ENCODE results near the gene RSPO3.
"Not testable (repeated sequence)": the region's sequence is repeated elsewhere in the genome, so short reads cannot be mapped to it uniquely, and the experiment has no call there.

Gene RSPO3

DNA sequence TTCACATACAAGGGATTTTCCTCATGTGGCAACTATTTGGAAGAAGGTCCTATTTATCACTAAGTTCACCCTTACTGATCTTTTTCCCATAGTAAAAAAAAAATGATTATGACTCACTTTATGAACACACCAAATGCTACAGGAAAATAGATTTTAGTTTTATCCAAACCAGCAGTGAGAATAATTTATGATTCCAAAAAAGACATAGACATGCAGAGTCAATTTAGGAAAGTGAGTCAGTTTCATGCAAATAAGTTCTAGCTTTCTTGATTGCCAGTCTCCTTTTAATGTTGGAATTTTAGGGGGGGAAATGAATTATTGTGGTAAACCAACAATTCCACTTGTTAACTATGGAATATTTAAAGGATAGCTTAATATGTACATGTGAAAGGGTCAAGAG, 84.2 kb downstream of the RSPO3 start:
- DNase-seq (ENCODE audit: low read depth in 2 of 2): no peak

DNA sequence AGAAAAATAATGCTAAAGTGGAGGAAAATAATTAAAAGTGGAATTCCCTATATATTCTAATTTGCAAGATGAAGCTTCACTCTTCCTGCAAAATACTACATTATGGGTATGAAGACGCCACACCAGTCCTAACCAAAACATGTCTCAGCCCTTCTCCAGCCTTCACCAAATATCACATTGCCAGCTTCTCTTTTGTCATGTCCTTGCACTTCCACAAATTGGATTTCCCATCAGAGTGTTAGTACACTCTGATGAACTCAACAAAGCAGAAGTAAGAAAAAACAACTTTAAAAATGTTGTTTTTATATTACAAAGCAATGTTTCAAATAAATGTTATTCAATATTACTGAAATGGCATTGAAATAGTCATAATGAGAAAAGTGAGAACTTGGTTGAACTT, 85.8 kb downstream of the RSPO3 start:
- DNase-seq (ENCODE audit: low read depth in 2 of 2): no peak

DNA sequence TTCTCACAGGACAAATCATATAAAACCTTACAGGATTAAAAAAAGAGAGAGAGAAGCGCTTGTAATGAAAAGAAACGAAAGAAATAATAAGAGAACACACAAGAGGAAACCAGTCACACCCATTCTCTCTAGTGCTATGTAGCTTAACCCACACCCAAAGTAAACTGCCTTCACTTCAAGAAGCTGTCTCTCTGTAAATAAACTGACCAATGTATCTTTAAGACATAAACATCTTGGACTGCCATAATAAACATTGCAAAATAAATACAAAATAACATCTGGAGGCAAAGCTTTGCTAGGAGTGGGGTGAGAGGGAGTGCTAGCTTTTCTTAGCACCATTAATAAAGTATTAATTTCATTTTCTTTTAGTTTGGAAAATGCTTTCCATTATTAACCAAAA, 86.6 kb downstream of the RSPO3 start:
- no peak for DNase-seq (ENCODE audit: low read depth in 2 of 2)

DNA sequence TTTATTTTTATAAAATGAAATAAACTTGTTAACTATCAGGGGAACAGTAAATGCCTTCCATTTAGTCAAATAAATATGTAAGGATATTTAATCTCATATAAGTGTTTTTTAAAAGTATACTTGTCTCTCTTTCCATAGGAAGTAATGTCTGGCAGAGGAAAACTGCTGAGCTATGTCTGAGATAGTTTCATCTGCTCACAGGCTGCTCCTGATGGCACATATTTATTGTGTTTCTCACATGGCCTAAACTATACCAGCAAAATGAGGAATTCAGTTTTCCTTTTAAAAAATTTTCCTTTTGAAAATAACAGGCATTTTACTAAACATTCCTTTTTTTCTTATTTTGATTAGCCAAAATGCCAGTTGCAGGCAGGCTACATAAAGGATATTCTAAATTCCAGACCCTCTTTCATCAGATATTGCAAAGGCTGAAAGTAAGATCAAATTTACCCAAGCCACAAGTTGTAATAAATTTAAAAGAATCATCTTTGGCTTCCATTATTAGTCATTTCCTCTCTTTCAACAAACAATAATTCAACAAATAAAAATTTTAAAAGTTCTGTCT, 88.1 kb downstream of the RSPO3 start:
- no peak for DNase-seq (ENCODE audit: low read depth in 2 of 2)

DNA sequence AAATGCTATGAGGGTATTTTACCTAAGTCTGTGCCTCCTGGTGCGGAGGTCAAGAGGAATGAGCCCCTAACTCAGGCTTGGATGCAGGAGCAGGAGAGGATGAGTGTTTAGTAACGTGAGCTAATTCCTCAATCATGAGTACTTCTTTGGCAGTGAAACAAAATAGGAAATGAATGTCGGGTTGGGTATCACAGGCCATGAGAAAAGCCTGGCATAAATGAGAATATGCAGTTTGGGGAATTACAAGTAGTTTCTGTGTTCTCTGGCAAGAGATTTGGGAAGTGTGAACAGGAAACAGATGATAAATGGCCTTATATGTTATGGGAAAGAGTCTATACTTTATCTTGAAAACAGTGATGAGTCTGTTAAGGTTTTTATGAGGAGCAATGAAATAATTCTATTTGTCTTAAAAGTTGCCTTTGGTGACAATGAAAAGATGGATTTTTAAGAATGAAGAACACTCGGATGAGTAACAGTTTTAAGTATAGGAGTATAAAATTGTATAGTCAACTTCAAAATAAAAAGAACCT, 89.2 kb downstream of the RSPO3 start:
- no peak for DNase-seq (ENCODE audit: low read depth in 2 of 2)

DNA sequence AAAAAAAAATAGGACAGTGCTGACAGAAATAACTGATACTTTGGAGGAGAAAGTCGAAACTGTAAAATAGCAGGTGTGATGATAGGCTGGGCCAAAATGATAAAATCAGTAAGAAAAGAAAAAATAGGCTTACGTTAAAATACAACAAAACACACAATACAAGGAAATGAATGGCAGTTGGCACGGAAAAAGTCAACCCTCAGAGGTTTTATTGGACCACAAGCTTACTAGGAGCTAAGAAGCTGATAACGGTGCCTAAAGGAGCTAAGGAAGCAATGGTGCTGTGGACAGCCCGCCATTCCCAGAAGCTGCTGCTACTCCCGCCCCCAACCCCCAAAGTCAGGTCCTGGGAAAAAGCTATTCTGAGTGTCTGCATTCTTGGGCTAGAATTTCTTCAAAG, 92.3 kb downstream of the RSPO3 start:
- no peak for DNase-seq (ENCODE audit: low read depth in 2 of 2)

DNA sequence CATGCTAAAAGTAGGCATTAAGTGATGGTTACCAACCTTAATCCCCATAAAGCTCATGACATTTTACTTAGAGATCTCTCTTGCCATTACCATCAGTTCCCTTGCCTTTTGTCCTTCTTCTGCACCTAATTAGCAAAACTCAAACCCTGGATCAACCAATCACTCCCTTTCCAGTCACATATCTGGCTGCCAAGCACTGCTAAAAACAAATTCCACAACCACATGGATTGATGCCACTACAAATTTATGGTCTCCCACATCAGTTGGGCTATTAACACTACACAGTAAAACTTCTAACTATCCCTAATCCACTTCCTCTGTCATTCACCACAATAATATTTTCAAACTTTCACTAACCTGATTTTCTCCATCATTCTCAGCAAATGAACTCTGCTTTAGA, 93.9 kb downstream of the RSPO3 start:
- DNase-seq (ENCODE audit: low read depth in 2 of 2): no peak

DNA sequence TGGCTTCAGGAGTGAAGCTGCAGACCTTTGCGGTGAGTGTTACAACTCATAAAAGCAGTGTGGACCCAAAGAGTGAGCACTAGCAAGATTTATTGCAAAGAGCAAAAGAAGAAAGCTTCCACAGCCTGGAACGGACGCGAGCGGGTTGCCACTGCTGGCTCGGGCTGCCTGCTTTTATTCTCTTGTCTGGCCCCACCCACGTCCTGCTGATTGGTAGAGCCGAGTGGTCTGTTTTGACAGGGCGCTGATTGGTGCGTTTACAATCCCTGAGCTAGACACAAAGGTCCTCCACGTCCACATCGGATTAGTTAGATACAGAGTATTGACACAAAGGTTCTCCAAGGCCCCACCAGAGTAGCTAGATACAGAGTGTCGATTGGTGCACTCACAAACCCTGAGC, 95.6 kb downstream of the RSPO3 start:
- DNase-seq (ENCODE audit: low read depth in 2 of 2): not testable (repeated sequence)

DNA sequence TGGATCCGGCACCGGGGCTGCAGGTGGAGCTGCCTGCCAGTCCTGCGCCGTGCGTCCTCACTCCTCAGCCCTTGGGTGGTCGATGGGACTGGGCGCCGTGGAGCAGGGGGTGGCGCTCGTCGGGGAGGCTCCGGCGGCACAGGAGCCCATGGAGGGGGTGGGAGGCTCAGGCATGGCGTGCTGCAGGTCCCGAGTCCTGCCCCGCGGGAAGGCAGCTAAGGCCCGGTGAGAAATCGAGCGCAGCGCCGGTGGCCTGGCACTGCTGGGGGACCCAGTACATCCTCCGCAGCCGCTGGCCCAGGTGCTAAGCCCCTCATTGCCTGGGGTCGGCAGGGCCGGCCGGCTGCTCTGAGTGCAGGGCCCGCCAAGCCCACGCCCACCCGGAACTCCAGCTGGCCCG, 96.1 kb downstream of the RSPO3 start:
- DNase-seq (ENCODE audit: low read depth in 2 of 2): not testable (repeated sequence)

DNA sequence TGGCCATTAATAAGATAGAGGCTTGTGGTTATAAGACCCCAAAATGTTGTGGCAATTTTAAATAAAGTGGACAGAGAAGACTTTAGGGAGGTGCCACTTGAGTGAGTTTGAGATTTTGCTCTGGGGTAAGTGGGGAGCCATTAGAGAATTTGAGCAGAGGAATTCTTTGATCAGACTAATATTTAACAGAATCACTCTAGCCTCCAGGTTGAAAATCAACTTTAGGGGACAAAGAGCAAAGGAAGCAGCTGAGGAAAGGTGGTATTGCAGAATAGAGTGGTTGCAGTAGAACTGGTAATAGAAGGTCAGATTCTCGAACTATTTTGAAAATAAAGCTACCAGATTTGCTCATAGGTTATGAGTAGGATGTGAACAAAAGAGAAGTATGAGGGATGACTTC, 97.5 kb downstream of the RSPO3 start:
- DNase-seq (ENCODE audit: low read depth in 2 of 2): no peak

DNA sequence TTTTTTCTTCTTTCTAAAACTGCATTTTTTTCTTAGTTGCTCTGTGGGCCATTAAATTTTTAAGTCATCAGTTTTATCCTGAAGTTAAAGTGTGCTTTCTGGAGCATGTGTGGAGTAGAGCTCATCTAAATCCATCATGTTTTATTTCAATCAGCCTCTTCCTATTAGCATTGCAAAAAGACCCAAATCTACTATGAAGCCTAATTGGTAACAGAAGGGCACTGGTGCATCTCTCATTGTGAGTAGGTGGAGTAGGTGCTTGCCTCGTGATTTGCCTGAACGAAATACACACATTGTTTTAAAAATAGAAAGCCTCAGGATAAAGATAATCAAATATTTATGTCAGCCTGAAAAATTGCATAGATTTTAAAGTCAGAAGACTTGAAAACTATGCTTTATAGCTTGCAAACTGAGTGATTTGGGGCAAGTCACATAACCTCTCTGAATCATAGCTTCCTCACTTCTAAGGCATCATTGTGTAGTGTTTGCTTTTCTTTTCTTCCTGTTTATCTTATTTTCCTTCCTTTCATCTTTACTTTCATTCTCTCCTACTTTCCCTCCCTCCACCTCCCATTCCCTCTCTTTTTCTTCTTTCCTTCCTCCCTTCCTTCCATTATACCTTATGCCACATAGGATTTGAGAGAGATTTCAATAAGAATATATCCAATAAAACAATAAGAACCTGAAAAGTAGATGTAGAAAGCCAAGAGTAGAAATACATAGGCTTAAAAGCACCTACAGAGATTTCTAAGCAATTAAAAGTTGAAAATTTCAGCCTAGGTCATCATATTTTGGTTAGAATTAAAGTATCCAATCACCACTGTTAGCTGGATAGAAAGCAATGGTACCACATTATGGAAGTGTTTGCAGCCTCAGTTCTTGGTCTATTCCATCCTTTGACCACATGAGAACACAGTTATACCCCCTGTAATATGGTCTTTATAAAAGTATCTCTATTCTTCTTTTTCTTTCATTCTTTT, 98.6 kb downstream of the RSPO3 start:
- no peak for DNase-seq (ENCODE audit: low read depth in 2 of 2)

DNA sequence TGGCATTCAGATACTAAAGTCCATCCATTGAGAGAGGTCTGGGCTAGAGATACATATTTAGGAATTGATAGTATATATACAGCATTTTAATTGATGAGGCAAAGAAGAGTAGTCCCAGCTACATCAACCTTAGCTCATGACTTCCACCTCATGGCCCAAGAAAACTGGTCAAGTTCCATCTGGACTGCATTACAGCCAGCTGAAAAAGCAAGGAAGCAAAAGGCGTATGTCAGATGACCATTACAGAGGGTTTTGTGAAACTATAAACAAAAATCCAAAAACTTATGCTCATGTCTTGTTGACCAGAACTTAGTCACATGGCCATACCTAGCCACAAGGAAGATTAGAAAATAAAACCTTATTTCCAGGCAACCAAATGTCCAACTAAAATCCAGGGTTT, 101.4 kb downstream of the RSPO3 start:
- DNase-seq (ENCODE audit: low read depth in 2 of 2): no peak

DNA sequence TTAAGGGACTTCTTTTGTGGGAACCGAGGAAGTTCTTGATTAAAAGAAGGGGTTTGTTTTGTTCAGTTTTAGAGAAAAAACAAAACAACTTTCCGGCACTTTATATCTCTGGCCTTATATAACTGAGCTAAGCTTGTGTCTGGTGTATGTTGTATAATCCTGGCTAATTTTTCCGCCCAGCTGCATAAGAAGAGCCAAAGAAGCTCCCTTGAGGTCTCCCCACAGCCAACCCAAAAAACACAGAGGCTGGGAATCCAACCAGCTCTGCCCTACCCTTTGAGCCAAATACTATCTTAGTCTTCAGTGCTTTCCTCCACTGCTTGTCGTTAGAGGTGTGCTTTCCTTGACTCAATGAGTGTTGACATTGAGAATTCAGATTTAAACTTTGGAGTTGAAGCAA, 102.7 kb downstream of the RSPO3 start:
- no peak for DNase-seq (ENCODE audit: low read depth in 2 of 2)

DNA sequence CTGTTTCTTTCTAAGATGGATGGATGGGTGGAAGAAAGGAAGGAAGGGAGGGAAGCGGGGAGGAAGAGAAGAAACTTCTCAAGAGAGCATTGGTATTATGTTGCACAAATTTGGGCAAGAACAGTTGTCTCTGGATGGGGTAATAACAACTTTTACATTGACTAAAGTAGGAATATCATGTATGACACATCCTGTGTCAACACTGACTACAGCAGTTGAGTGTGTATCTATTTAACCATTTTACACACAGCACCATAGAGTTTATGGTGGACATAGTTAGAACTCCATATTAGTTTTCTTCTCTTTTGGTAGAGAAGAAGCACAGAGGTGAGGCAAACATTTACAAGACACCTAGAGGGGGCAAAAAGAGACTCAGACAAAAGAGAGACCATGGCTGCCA, 103.9 kb downstream of the RSPO3 start:
- no peak for DNase-seq (ENCODE audit: low read depth in 2 of 2)

DNA sequence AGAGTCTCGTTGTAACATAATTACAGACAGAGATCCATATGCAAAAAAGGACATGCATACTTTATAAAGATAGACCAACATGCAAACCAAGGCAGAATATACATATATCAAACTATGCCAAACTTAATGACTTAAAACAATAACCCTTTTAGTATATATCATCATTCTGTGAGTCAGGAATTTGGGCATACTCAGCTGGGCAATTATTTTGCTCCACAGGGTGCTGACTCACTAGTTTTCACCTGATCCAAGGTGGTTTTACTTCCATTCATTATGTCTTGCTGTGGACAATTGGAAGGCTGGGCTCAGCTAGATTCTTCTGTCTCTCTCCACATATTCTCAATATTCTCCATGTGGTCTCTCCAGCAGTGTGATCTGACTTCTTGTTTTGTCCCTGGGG, 107.0 kb downstream of the RSPO3 start:
- DNase-seq (ENCODE audit: low read depth in 2 of 2): no peak

DNA sequence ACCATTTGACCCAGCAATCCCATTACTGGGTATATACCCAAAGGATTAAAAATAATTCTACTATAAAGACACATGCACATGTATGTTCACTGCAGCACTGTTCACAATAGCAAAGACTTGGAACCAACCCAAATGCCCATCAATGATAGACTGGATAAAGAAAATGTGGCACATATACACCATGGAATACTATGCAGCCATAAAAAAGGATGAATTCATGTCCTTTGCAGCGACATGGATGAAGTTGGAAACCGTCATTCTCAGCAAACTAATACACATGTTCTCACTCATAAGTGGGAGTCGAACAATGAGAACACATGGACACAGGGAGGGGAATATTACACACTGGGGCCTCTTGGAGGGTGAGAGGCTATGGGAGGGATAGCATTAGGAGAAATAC, 115.3 kb downstream of the RSPO3 start:
- not testable (repeated sequence) for DNase-seq (ENCODE audit: low read depth in 2 of 2)

DNA sequence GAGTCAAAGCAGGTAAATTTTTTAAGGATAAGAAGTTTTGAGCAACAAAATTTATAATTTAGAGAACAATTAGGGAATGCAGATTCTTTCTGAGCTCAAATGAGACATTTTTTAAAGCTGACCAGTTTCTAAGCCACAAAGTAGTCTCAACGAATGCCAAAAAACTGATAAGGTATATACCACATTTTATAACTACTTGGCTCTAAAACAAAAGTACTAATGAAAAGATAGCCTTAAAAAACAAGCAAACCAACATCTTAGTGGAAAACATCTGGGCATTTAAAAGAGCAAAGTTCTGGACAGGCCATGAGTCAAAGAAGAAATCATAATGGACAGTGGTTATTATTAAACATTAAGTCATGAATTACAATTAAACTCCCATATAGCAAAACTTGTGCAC, 125.0 kb downstream of the RSPO3 start:
- no peak for DNase-seq (ENCODE audit: low read depth in 2 of 2)
